NCI-H526 treated with DMSO at 0.1 percent for 48 hours (cell line): Measurements from ENCODE around the gene GOSR1.
"Not testable (repeated sequence)": the region's sequence is repeated elsewhere in the genome, so short reads cannot be mapped to it uniquely, and the experiment has no call there.

Source experiments
- DNase-seq: peaks from one replicate; lab custom pipeline; 2025; lab: John Stamatoyannopoulos, UW

GOSR1 gene

DNA sequence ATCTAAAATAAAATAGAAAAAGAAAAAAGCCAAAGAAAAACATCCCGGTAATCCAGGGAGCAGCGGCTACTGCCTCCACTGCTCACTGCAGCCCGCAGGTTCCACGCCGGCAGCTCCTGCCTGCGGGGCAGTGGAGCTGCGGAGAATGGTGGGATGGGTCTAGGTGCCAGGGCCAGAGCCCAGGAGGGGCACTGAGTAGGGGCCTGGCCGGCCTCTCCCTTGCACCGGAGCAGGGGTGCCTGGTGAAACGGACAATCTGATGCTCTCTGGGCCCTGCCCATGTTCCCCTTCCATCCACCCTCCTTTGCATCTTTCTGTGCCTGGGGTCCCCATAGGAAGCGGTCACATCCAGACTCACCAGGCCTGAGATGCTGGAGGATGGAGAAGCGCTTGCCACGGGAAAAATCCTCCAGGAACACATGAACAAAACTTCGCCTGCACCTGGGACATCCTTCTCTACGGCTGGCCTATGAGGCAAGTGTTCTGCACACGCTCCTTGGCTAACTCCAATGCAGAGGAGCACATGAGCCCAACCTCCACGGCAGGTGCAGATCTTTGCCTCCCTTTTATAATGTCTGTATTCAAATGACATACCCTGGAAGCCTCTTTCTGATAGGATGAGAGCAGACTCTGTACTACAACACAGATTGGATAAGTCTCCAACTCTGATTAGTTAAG lies 98.6 kb downstream of the GOSR1 start:
- not testable (repeated sequence) for DNase-seq

DNA sequence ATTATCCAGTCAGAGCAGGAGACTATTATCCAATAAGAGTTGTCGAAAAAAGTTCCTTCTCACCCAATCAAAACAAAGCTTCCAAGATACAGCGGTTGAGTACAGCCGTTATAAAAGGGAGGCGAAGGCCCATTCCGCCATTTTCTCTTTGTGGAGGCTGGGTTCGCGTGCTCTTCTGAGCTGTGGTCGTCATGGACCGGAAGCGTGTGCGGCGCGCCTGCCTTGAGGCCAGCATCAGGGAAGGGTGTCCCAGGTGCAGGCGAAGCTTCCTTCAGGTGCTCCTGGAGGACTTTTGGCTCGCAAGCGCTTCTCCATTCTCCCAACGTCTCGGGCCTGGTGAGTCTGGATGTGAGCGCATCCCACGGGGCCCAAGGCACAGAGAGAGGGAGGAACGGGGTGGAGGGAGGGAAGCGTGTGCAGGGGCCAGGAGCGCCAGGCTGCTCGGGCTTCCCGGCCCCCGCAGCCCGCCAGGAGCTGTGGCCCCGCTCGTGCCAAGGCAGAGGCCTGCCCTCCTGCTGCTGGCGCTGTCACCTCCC lies 99.2 kb downstream of the GOSR1 start:
- no peak for DNase-seq
